Hepatocyte (in vitro differentiated cells): ENCODE measurements around the gene RAET1L. TPM values are rescaled to one million over a fixed set of nuclear protein-coding genes. Genes with fewer than 3 reads are reported as not detected.

Experiments
- DNase-seq: peaks from one replicate; pipeline ENCODE4 v3.0.0-alpha.2; 2016; ENCODE audit warnings: low spot score
- H2AFZ ChIP-seq: fragments of 200-600 bp; sonication (generic); 2 replicates; pipeline ENCODE4 v1.6.0; 2016; ENCODE audit warnings: antibody characterized with exemption, mild to moderate bottlenecking
- H3K27ac ChIP-seq: fragments of 200-600 bp; sonication (generic); 2 replicates; pipeline ENCODE4 v1.5.1; 2016; ENCODE audit warnings: mild to moderate bottlenecking
- H3K27me3 ChIP-seq: fragments of 200-600 bp; sonication (generic); 2 replicates; pipeline ENCODE4 v1.6.1; 2016
- H3K36me3 ChIP-seq: fragments of 200-600 bp; sonication (generic); replicated peaks from 2 replicates; pipeline ENCODE4 v1.5.1; 2016; ENCODE audit warnings: low read depth; ENCODE audit not compliant: insufficient read depth
- H3K4me1 ChIP-seq: fragments of 200-600 bp; sonication (generic); 2 replicates; pipeline ENCODE4 v1.5.1; 2016; ENCODE audit warnings: mild to moderate bottlenecking, moderate library complexity; ENCODE audit not compliant: insufficient read depth
- H3K4me2 ChIP-seq: fragments of 200-600 bp; sonication (generic); 2 replicates; pipeline ENCODE4 v1.6.0; 2016
- H3K4me3 ChIP-seq: fragments of 200-600 bp; sonication (generic); 2 replicates; pipeline ENCODE4 v1.5.1; 2016; ENCODE audit warnings: mild to moderate bottlenecking
- H3K79me2 ChIP-seq: fragments of 200-600 bp; sonication (generic); 2 replicates; pipeline ENCODE4 v1.6.0; 2017; ENCODE audit warnings: mild to moderate bottlenecking
- H3K9me2 ChIP-seq: fragments of 200-600 bp; sonication (generic); replicated peaks from 2 replicates; pipeline ENCODE4 v1.6.0; 2017; ENCODE audit warnings: mild to moderate bottlenecking; ENCODE audit not compliant: insufficient read depth
- H3K9me3 ChIP-seq: fragments of 200-600 bp; sonication (generic); 2 replicates; pipeline ENCODE4 v1.5.1; 2016; ENCODE audit warnings: low read depth, mild to moderate bottlenecking
- H4K20me1 ChIP-seq: fragments of 200-600 bp; sonication (generic); 2 replicates; pipeline ENCODE4 v1.6.0; 2016; ENCODE audit warnings: mild to moderate bottlenecking; ENCODE audit not compliant: insufficient read depth, poor library complexity, severe bottlenecking
- EZH2 ChIP-seq: fragments of 200-600 bp; sonication (generic); IDR thresholded peaks from 2 replicates; pipeline ENCODE4 v1.6.1; 2016; ENCODE audit warnings: antibody characterized with exemption, mild to moderate bottlenecking, borderline replicate concordance
- EZH2phosphoT487 ChIP-seq: fragments of 200-600 bp; sonication (generic); IDR thresholded peaks from one replicate; pipeline ENCODE4 v1.6.1; 2018; ENCODE audit warnings: antibody characterized with exemption, mild to moderate bottlenecking, low read depth, moderate library complexity; ENCODE audit not compliant: unreplicated experiment, severe bottlenecking
- WGBS: methylation state at CpG from one replicate; pipeline ENCODE4 v1.1.6; 2016; ENCODE audit warnings: low lambda C conversion rate; ENCODE audit errors: missing lambda C conversion rate; 5-methylcytosine and 5-hydroxymethylcytosine counted together
- polyA plus RNA-seq: library from polyadenylated mRNA; unstranded; fragments of >200 nt; fragmentation: Nextera tagmentation; extraction: Ambion mirVana; gene quantifications from 2 replicates; pipeline ENCODE4 v1.2.1, GENCODE V29; 2016
- total RNA-seq: library from RNA; depleted of rRNA; stranded (reverse); fragments of >200 nt; gene quantifications from 2 replicates; pipeline ENCODE4 v1.2.3, GENCODE V29; 2014
- TF ChIP-seq, protein P1 (sequence below): fragments of 200-600 bp; sonication (generic); IDR thresholded peaks from 2 replicates; pipeline ENCODE4 v1.5.1; 2016; ENCODE audit warnings: antibody characterized with exemption, mild to moderate bottlenecking; ENCODE audit not compliant: poor library complexity

The RAET1L gene
- total and polyA plus RNA-seq, 2 experiments from 2014 or later, result not detected

DNA sequence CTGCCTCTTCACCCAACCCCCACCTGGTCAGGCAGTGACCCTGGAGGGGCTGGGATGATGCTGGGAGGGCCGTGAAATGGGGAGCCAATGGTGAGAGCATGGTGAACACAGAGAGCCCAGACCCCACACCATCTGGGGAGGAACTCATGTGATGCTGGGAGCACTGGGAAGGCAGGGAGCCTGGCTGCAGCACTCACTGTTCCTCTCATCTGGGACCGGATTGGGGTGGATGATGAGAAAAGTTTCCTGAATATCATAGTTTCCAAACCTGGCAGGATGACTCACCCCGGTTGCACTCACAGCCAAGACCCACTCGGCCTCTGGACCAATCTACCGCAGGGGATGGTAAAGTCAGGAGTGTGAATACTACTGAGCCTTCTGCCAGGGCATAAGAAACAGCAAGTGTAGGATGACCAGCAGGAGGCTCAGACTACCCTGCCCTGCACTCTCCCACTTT, 39.8 kb downstream of the RAET1L start:
- 41% methylated on average over 5 of the region's 5 CpGs for WGBS
- no peak for DNase-seq
- Histone ChIP-seq H4K20me1 (no peaks in the 10 kb centered on the region), H2AFZ (no peak overlapping the region), H3K4me3 (no peak overlapping the region), H3K4me2 (no peak overlapping the region), H3K4me1 (peaks cover 4% of the 10 kb centered on the region), H3K9me2 (no peaks in the 10 kb centered on the region), H3K9me3 (no peaks in the 10 kb centered on the region), H3K79me2 (no peaks in the 10 kb centered on the region), H3K27me3 (peaks cover 86% of the 10 kb centered on the region), H3K36me3 (no peaks in the 10 kb centered on the region), H3K27ac (no peak overlapping the region)
- no peak for TF ChIP-seq EZH2phosphoT487
- no peak for TF ChIP-seq EZH2
- TF ChIP-seq, protein P1, sequence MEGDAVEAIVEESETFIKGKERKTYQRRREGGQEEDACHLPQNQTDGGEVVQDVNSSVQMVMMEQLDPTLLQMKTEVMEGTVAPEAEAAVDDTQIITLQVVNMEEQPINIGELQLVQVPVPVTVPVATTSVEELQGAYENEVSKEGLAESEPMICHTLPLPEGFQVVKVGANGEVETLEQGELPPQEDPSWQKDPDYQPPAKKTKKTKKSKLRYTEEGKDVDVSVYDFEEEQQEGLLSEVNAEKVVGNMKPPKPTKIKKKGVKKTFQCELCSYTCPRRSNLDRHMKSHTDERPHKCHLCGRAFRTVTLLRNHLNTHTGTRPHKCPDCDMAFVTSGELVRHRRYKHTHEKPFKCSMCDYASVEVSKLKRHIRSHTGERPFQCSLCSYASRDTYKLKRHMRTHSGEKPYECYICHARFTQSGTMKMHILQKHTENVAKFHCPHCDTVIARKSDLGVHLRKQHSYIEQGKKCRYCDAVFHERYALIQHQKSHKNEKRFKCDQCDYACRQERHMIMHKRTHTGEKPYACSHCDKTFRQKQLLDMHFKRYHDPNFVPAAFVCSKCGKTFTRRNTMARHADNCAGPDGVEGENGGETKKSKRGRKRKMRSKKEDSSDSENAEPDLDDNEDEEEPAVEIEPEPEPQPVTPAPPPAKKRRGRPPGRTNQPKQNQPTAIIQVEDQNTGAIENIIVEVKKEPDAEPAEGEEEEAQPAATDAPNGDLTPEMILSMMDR, result no peak

DNA sequence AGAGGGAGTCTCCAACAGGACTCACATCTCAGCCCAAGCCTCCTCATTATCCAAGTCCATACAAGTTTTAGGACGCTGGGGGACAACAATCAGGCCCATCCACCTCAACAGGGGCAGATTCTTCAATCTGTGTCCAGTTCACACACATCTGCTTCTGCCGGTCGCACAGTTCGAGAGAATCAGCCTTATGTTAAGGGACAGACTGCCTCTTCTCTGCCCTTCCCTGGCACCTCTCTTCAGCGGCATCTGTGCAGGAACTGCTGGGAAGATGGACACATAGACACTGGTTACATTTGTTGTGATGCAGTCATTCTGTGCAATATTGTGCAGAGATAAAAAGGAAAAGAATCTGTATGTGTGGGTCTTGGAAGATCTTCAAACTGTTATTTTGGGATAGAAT, 40.6 kb downstream of the RAET1L start:
- TF ChIP-seq EZH2phosphoT487 (no peak), EZH2 (no peak)
- TF ChIP-seq, protein P1, result no peak
- DNase-seq, result no peak
- H3K9me2 ChIP-seq, result no peaks in the 10 kb centered on the region
- no peaks in the 10 kb centered on the region for H3K79me2 ChIP-seq
- no peak overlapping the region for H3K27ac ChIP-seq
- no peak overlapping the region for H3K4me3 ChIP-seq
- no peaks in the 10 kb centered on the region for H3K9me3 ChIP-seq
- H3K36me3 ChIP-seq, result no peaks in the 10 kb centered on the region
- H2AFZ ChIP-seq, result no peak overlapping the region
- no peaks in the 10 kb centered on the region for H4K20me1 ChIP-seq
- 61% methylated on average over 5 of the region's 5 CpGs for WGBS
- no peak overlapping the region for H3K4me2 ChIP-seq
- peaks cover 83% of the 10 kb centered on the region for H3K27me3 ChIP-seq
- no peaks in the 10 kb centered on the region for H3K4me1 ChIP-seq

DNA sequence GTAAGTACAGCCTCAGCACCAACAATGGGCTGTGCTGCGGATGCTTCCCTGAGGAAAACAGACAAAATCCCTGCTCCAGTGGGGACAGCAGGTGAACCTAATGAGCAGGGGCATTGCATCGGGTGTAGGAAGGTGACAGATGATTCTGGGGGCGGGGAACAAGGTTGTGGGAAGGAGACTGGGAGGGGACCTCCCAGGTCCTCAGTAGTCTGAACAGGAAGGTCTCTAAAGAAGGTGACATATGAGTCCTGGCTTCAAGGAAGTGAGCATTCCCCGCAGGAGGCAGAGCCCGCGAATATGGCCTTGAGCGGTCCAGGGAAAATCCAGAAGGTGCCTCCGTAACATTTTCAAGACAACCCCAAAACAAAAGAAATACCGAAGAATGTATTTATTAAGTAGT, 42.2 kb downstream of the RAET1L start:
- Histone ChIP-seq H3K4me2 (no peak overlapping the region), H4K20me1 (no peaks in the 10 kb centered on the region), H3K9me2 (no peaks in the 10 kb centered on the region), H3K9me3 (no peaks in the 10 kb centered on the region), H3K27me3 (peaks cover 82% of the 10 kb centered on the region), H3K79me2 (no peaks in the 10 kb centered on the region), H3K4me1 (no peaks in the 10 kb centered on the region), H2AFZ (no peak overlapping the region), H3K4me3 (no peak overlapping the region), H3K36me3 (no peaks in the 10 kb centered on the region), H3K27ac (no peak overlapping the region)
- TF ChIP-seq, protein P1, result no peak
- WGBS, result 10% methylated on average over 9 of the region's 9 CpGs
- no peak for DNase-seq

DNA sequence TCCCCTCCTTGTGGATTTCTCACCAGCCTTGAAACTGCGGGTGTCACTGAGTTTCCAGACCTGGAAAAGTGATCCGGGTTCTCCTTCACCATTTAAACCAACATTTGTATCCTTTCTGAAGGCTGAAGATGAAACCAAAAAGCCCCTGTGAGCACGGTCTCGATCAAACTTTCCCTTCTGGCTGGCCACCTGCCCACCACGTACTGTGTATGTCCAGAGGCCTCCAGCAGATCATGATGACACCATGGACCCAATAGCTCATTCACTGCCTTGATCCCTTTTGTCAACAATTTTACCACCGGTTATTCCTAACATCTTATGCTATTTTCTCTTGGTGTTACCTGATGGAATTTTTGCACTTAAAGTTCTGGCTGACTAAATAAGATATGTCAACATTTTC, 46.0 kb downstream of the RAET1L start:
- no peak overlapping the region for H3K4me2 ChIP-seq
- 47% methylated on average over 6 of the region's 6 CpGs for WGBS
- TF ChIP-seq EZH2phosphoT487 (no peak), EZH2 (no peak)
- TF ChIP-seq, protein P1, result no peak
- H3K9me3 ChIP-seq, result no peaks in the 10 kb centered on the region
- no peaks in the 10 kb centered on the region for H3K79me2 ChIP-seq
- DNase-seq, result no peak
- H3K9me2 ChIP-seq, result no peaks in the 10 kb centered on the region
- H4K20me1 ChIP-seq, result no peaks in the 10 kb centered on the region
- H3K27me3 ChIP-seq, result peaks cover 81% of the 10 kb centered on the region
- H3K27ac ChIP-seq, result no peak overlapping the region
- no peaks in the 10 kb centered on the region for H3K36me3 ChIP-seq
- no peak overlapping the region for H3K4me3 ChIP-seq
- H3K4me1 ChIP-seq, result no peaks in the 10 kb centered on the region
- H2AFZ ChIP-seq, result no peak overlapping the region
